WTC11 (cell line): ENCODE data around the gene GRIN3B. TPM values are rescaled to one million over a fixed set of nuclear protein-coding genes. Genes with fewer than 3 reads are reported as not detected.

ENCODE experiments used
- ATAC-seq: fragments of 200-7000 bp; cut with Tn5 transposase; 2 replicates; pipeline ENCODE4 v1.10.0; 2021; ENCODE audit warnings: mild to moderate bottlenecking, moderate library complexity
- CTCF ChIA-PET: fragments of 300-600 bp; sonication (Branson Sonifier 250); formaldehyde crosslinking; loops from one replicate; lab custom pipeline; 2021; ENCODE audit warnings: antibody characterized with exemption; lab: Charles Lee
- POLR2A ChIA-PET: fragments of 350-600 bp; sonication (Branson Sonifier 250); formaldehyde crosslinking; loops from one replicate; lab custom pipeline; 2021; ENCODE audit warnings: antibody characterized with exemption; lab: Charles Lee
- DNase-seq: peaks from one replicate; pipeline ENCODE4 v3.0.0; 2021; ENCODE audit warnings: low spot score
- H3K27ac Mint-ChIP-seq: 2 replicates; pipeline ENCODE4 v1.8.0; 2021; ENCODE audit warnings: mixed read lengths
- H3K27me3 Mint-ChIP-seq: 2 replicates; pipeline ENCODE4 v1.8.0; 2021; ENCODE audit warnings: low read depth, mild to moderate bottlenecking, moderate library complexity, mixed read lengths
- H3K36me3 Mint-ChIP-seq: 2 replicates; pipeline ENCODE4 v1.8.0; 2021; ENCODE audit warnings: mixed read lengths
- H3K4me1 Mint-ChIP-seq: 2 replicates; pipeline ENCODE4 v1.8.0; 2022; ENCODE audit warnings: mixed read lengths
- H3K4me3 Mint-ChIP-seq: 2 replicates; pipeline ENCODE4 v1.8.0; 2021; ENCODE audit warnings: mild to moderate bottlenecking, moderate library complexity, mixed read lengths
- H3K9me3 Mint-ChIP-seq: 2 replicates; pipeline ENCODE4 v1.8.0; 2021; ENCODE audit warnings: mixed read lengths
- CBFB ChIP-seq: sonication (generic); formaldehyde crosslinking; IDR thresholded peaks from 2 replicates; pipeline ENCODE4 v1.8.1; 2022; ENCODE audit warnings: mild to moderate bottlenecking, low read depth, missing genetic modification reagents
- E2F1 ChIP-seq: sonication (generic); formaldehyde crosslinking; IDR thresholded peaks from 2 replicates; pipeline ENCODE4 v1.8.0; 2022; ENCODE audit warnings: mild to moderate bottlenecking, missing genetic modification reagents
- ETV6 ChIP-seq: sonication (generic); formaldehyde crosslinking; IDR thresholded peaks from 2 replicates; pipeline ENCODE4 v1.8.1; 2022; ENCODE audit warnings: mild to moderate bottlenecking, missing genetic modification reagents
- IRF1 ChIP-seq: sonication (generic); formaldehyde crosslinking; IDR thresholded peaks from 2 replicates; pipeline ENCODE4 v1.8.0; 2023; ENCODE audit warnings: missing genetic modification reagents
- JAZF1 ChIP-seq: fragments of 250-450 bp; sonication (Bioruptor Pico); IDR thresholded peaks from 2 replicates; pipeline ENCODE4 v1.9.0; 2021; ENCODE audit warnings: moderate library complexity, mild to moderate bottlenecking, inconsistent platforms
- NFATC4 ChIP-seq: fragments of 250-450 bp; sonication (Bioruptor Pico); IDR thresholded peaks from 2 replicates; pipeline ENCODE4 v1.9.0; 2021; ENCODE audit warnings: mild to moderate bottlenecking
- NR2C2 ChIP-seq: sonication (generic); formaldehyde crosslinking; IDR thresholded peaks from 2 replicates; pipeline ENCODE4 v1.8.0; 2022; ENCODE audit warnings: mild to moderate bottlenecking, missing genetic modification reagents
- PRDM15 ChIP-seq: sonication (generic); formaldehyde crosslinking; IDR thresholded peaks from 2 replicates; pipeline ENCODE4 v1.8.0; 2022; ENCODE audit warnings: missing genetic modification reagents
- SP1 ChIP-seq: sonication (generic); formaldehyde crosslinking; conservative IDR thresholded peaks from 2 replicates; pipeline ENCODE4 v1.8.1; 2022; ENCODE audit warnings: missing genetic modification reagents
- TEAD1 ChIP-seq: sonication (generic); formaldehyde crosslinking; IDR thresholded peaks from 2 replicates; pipeline ENCODE4 v1.8.0; 2022; ENCODE audit warnings: mild to moderate bottlenecking, missing genetic modification reagents
- ZNF138 ChIP-seq: sonication (generic); formaldehyde crosslinking; conservative IDR thresholded peaks from 2 replicates; pipeline ENCODE4 v1.8.1; 2022; ENCODE audit warnings: mild to moderate bottlenecking, moderate library complexity, missing genetic modification reagents
- ZNF423 ChIP-seq: fragments of 250-450 bp; sonication (Bioruptor Pico); IDR thresholded peaks from 2 replicates; pipeline ENCODE4 v2.1.2; 2022; ENCODE audit warnings: mild to moderate bottlenecking, moderate library complexity
- ZSCAN18 ChIP-seq: fragments of 250-450 bp; sonication (Bioruptor Pico); IDR thresholded peaks from 2 replicates; pipeline ENCODE4 v2.1.2; 2022; ENCODE audit warnings: mild to moderate bottlenecking, moderate library complexity
- total RNA-seq: library from RNA; stranded (reverse); gene quantifications from 3 replicates; pipeline ENCODE4 v1.2.3, GENCODE V29; 2021
- TF ChIP-seq, protein P1 (sequence below): sonication (generic); formaldehyde crosslinking; IDR thresholded peaks from 2 replicates; pipeline ENCODE4 v1.8.1; 2023; ENCODE audit warnings: mild to moderate bottlenecking, missing genetic modification reagents, borderline replicate concordance
- TF ChIP-seq, protein P2 (sequence below): sonication (generic); formaldehyde crosslinking; conservative IDR thresholded peaks from 2 replicates; pipeline ENCODE4 v1.8.1; 2023; ENCODE audit warnings: mild to moderate bottlenecking, low read depth, missing genetic modification reagents, moderate library complexity
- TF ChIP-seq, protein P3 (sequence below): sonication (generic); formaldehyde crosslinking; IDR thresholded peaks from 2 replicates; pipeline ENCODE4 v1.8.0; 2023; ENCODE audit warnings: mild to moderate bottlenecking, missing genetic modification reagents

The GRIN3B gene
- total RNA-seq, 1 experiment from 2014 or later = 1.9 TPM

GRCh38 chr19:979318-979741, 20.9 kb upstream of the GRIN3B start:
- Mint-ChIP-seq H3K4me3 (no peak overlapping the region), H3K9me3 (no peaks in the 10 kb centered on the region), H3K27me3 (no peaks in the 10 kb centered on the region), H3K27ac (no peak overlapping the region), H3K36me3 (no peaks in the 10 kb centered on the region), H3K4me1 (peaks cover 15% of the 10 kb centered on the region)
- no peak for ATAC-seq
- no peak for DNase-seq
- TF ChIP-seq E2F1 (CRISPR knock-in tag) (no peak), IRF1 (CRISPR knock-in tag) (no peak), SP1 (no peak), ETV6 (CRISPR knock-in tag) (no peak)
- ChIA-PET POLR2A (no interaction called here), CTCF (interaction anchor here (1.0 to 1.9 kb wide), 4 partner anchors 8 to 210 kb away, joined by 3 to 4 read pairs (median 4); no protein-coding TSS in a partner anchor)

GRCh38 chr19:980133-980998, 19.9 kb upstream of the GRIN3B start:
- Mint-ChIP-seq H3K9me3 (no peaks in the 10 kb centered on the region), H3K27ac (peak overlapping the region; percentile 60), H3K4me3 (no peak overlapping the region), H3K4me1 (peaks cover 19% of the 10 kb centered on the region), H3K27me3 (no peaks in the 10 kb centered on the region), H3K36me3 (no peaks in the 10 kb centered on the region)
- ChIA-PET CTCF (interaction anchor here (0.8 to 2.4 kb wide), 8 partner anchors 9 to 211 kb away, joined by 3 to 24 read pairs (median 4); no protein-coding TSS in a partner anchor), POLR2A (no interaction called here)
- DNase-seq (peak; percentile 73), ATAC-seq (peak; percentile 8)
- TF ChIP-seq ZNF138 (CRISPR knock-in tag) = no peak
- no peak for TF ChIP-seq CBFB (CRISPR knock-in tag)
- TF ChIP-seq, protein P1, sequence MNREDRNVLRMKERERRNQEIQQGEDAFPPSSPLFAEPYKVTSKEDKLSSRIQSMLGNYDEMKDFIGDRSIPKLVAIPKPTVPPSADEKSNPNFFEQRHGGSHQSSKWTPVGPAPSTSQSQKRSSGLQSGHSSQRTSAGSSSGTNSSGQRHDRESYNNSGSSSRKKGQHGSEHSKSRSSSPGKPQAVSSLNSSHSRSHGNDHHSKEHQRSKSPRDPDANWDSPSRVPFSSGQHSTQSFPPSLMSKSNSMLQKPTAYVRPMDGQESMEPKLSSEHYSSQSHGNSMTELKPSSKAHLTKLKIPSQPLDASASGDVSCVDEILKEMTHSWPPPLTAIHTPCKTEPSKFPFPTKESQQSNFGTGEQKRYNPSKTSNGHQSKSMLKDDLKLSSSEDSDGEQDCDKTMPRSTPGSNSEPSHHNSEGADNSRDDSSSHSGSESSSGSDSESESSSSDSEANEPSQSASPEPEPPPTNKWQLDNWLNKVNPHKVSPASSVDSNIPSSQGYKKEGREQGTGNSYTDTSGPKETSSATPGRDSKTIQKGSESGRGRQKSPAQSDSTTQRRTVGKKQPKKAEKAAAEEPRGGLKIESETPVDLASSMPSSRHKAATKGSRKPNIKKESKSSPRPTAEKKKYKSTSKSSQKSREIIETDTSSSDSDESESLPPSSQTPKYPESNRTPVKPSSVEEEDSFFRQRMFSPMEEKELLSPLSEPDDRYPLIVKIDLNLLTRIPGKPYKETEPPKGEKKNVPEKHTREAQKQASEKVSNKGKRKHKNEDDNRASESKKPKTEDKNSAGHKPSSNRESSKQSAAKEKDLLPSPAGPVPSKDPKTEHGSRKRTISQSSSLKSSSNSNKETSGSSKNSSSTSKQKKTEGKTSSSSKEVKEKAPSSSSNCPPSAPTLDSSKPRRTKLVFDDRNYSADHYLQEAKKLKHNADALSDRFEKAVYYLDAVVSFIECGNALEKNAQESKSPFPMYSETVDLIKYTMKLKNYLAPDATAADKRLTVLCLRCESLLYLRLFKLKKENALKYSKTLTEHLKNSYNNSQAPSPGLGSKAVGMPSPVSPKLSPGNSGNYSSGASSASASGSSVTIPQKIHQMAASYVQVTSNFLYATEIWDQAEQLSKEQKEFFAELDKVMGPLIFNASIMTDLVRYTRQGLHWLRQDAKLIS (CRISPR knock-in tag) = no peak
- TF ChIP-seq JAZF1 (CRISPR knock-in tag) = no peak
- TF ChIP-seq, protein P2, sequence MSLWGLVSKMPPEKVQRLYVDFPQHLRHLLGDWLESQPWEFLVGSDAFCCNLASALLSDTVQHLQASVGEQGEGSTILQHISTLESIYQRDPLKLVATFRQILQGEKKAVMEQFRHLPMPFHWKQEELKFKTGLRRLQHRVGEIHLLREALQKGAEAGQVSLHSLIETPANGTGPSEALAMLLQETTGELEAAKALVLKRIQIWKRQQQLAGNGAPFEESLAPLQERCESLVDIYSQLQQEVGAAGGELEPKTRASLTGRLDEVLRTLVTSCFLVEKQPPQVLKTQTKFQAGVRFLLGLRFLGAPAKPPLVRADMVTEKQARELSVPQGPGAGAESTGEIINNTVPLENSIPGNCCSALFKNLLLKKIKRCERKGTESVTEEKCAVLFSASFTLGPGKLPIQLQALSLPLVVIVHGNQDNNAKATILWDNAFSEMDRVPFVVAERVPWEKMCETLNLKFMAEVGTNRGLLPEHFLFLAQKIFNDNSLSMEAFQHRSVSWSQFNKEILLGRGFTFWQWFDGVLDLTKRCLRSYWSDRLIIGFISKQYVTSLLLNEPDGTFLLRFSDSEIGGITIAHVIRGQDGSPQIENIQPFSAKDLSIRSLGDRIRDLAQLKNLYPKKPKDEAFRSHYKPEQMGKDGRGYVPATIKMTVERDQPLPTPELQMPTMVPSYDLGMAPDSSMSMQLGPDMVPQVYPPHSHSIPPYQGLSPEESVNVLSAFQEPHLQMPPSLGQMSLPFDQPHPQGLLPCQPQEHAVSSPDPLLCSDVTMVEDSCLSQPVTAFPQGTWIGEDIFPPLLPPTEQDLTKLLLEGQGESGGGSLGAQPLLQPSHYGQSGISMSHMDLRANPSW = no peak
- TF ChIP-seq, protein P3, sequence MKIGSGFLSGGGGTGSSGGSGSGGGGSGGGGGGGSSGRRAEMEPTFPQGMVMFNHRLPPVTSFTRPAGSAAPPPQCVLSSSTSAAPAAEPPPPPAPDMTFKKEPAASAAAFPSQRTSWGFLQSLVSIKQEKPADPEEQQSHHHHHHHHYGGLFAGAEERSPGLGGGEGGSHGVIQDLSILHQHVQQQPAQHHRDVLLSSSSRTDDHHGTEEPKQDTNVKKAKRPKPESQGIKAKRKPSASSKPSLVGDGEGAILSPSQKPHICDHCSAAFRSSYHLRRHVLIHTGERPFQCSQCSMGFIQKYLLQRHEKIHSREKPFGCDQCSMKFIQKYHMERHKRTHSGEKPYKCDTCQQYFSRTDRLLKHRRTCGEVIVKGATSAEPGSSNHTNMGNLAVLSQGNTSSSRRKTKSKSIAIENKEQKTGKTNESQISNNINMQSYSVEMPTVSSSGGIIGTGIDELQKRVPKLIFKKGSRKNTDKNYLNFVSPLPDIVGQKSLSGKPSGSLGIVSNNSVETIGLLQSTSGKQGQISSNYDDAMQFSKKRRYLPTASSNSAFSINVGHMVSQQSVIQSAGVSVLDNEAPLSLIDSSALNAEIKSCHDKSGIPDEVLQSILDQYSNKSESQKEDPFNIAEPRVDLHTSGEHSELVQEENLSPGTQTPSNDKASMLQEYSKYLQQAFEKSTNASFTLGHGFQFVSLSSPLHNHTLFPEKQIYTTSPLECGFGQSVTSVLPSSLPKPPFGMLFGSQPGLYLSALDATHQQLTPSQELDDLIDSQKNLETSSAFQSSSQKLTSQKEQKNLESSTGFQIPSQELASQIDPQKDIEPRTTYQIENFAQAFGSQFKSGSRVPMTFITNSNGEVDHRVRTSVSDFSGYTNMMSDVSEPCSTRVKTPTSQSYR (CRISPR knock-in tag) = peak; percentile 78; the same call in 1 of the 2 replicates
- no peak for TF ChIP-seq NFATC4 (CRISPR knock-in tag)
- no peak for TF ChIP-seq ZSCAN18 (CRISPR knock-in tag)
- peak; percentile 58 for TF ChIP-seq ZNF423 (CRISPR knock-in tag)
- TF ChIP-seq NR2C2 (CRISPR knock-in tag) = peak; percentile 89
- no peak for TF ChIP-seq TEAD1 (CRISPR knock-in tag)
- TF ChIP-seq PRDM15 (CRISPR knock-in tag) = 0 out of 2 replicates have a peak, but pooled peaks have one; percentile 13
- peak; percentile 46; the same call in 1 of the 2 replicates for TF ChIP-seq SP1
